Skeletal muscle cell (primary cell): ENCODE data around the gene PDE8B.

ENCODE experiments used
- DNase-seq: peaks from one replicate; pipeline ENCODE4 v3.0.0-alpha.2; 2010; ENCODE audit warnings: low read depth
- H3K4me3 ChIP-seq: 2 replicates; pipeline ENCODE4 v1.5.1; 2011; ENCODE audit warnings: low read depth, mild to moderate bottlenecking, control low read depth, low read length, moderate library complexity

The PDE8B gene

GRCh38 chr5:77343165-77343564, 132.7 kb downstream of the PDE8B start:
- no peak for DNase-seq
- no peak overlapping the region for H3K4me3 ChIP-seq

- no peak for DNase-seq
- no peak overlapping the region for H3K4me3 ChIP-seq
Observed at GRCh38 chr5:77347435-77348098, 137.1 kb downstream of the PDE8B start.

- no peak for DNase-seq
- no peak overlapping the region for H3K4me3 ChIP-seq
Observed at GRCh38 chr5:77353251-77353650, 142.8 kb downstream of the PDE8B start.

GRCh38 chr5:77354454-77354853, 144.0 kb downstream of the PDE8B start:
- no peak for DNase-seq
- H3K4me3 ChIP-seq, result no peak overlapping the region

GRCh38 chr5:77355080-77355479, 144.6 kb downstream of the PDE8B start:
- no peak for DNase-seq
- H3K4me3 ChIP-seq, result no peak overlapping the region

- no peak overlapping the region for H3K4me3 ChIP-seq
- DNase-seq, result no peak
Observed at GRCh38 chr5:77355751-77356150, 145.3 kb downstream of the PDE8B start.

GRCh38 chr5:77356740-77357139, 146.3 kb downstream of the PDE8B start:
- DNase-seq, result peak; percentile 3
- no peak overlapping the region for H3K4me3 ChIP-seq

GRCh38 chr5:77358255-77359205, 148.1 kb downstream of the PDE8B start:
- peak; percentile 4 for DNase-seq
- no peak overlapping the region for H3K4me3 ChIP-seq

- H3K4me3 ChIP-seq, result no peak overlapping the region
- DNase-seq, result no peak
Observed at GRCh38 chr5:77359231-77359630, 148.8 kb downstream of the PDE8B start.

- DNase-seq, result peak; percentile 6
Observed at GRCh38 chr5:77360381-77360780, 149.9 kb downstream of the PDE8B start.

GRCh38 chr5:77360973-77361372, 150.5 kb downstream of the PDE8B start:
- DNase-seq, result no peak
- no peak overlapping the region for H3K4me3 ChIP-seq

More at GRCh38 chr5:77360381-77360780, 149.9 kb downstream of the PDE8B start:
- H3K4me3 ChIP-seq, result no peak overlapping the region

GRCh38 chr5:77366717-77367500, 156.4 kb downstream of the PDE8B start:
- DNase-seq, result no peak
- no peak overlapping the region for H3K4me3 ChIP-seq

- no peak overlapping the region for H3K4me3 ChIP-seq
- DNase-seq, result no peak
Observed at GRCh38 chr5:77367741-77368140, 157.3 kb downstream of the PDE8B start.

GRCh38 chr5:77368367-77368766, 157.9 kb downstream of the PDE8B start:
- no peak overlapping the region for H3K4me3 ChIP-seq
- no peak for DNase-seq

- no peak overlapping the region for H3K4me3 ChIP-seq
- no peak for DNase-seq
Observed at GRCh38 chr5:77369566-77369965, 159.1 kb downstream of the PDE8B start.

GRCh38 chr5:77374686-77375085, 164.2 kb downstream of the PDE8B start:
- DNase-seq, result no peak
- H3K4me3 ChIP-seq, result no peak overlapping the region

GRCh38 chr5:77376609-77377300, 166.3 kb downstream of the PDE8B start:
- H3K4me3 ChIP-seq, result no peak overlapping the region
- DNase-seq, result no peak

- H3K4me3 ChIP-seq, result no peak overlapping the region
- DNase-seq, result no peak
Observed at GRCh38 chr5:77379558-77380061, 169.1 kb downstream of the PDE8B start.

- H3K4me3 ChIP-seq, result no peak overlapping the region
- DNase-seq, result no peak
Observed at GRCh38 chr5:77380636-77381035, 170.2 kb downstream of the PDE8B start.
